Colonic mucosa (tissue), 4 donors: Measurements from ENCODE around the gene SPECC1L. TPM values are rescaled to one million over a fixed set of nuclear protein-coding genes. Genes with fewer than 3 reads are reported as not detected.
"Not testable (repeated sequence)": the region's sequence is repeated elsewhere in the genome, so short reads cannot be mapped to it uniquely, and the experiment has no call there.

ENCODE experiments used
- DNase-seq: peaks from one replicate; pipeline ENCODE4 v3.0.0-alpha.2; 2020
- H3K27ac ChIP-seq: fragments of 200-600 bp; one replicate; pipeline ENCODE4 v1.8.0; 2021
- H3K27me3 ChIP-seq: fragments of 200-600 bp; one replicate; pipeline ENCODE4 v1.8.0; 2021
- H3K36me3 ChIP-seq: fragments of 200-600 bp; one replicate; pipeline ENCODE4 v1.8.0; 2021
- H3K4me1 ChIP-seq: fragments of 200-600 bp; one replicate; pipeline ENCODE4 v1.8.0; 2021; ENCODE audit warnings: mild to moderate bottlenecking
- H3K4me3 ChIP-seq: fragments of 200-600 bp; one replicate; pipeline ENCODE4 v1.8.0; 2021
- H3K9ac ChIP-seq, 2 donors: one replicate each; pipeline ENCODE4 v1.7.0; 2013; ENCODE audit warnings: control low read depth in 2 of 2, low read depth in 2 of 2, low read length in 2 of 2
- H3K9me3 ChIP-seq: fragments of 200-600 bp; one replicate; pipeline ENCODE4 v1.8.0; 2021
- CTCF ChIP-seq: fragments of 200-600 bp; IDR thresholded peaks from one replicate; pipeline ENCODE4 v1.8.0; 2022; ENCODE audit warnings: antibody characterized with exemption, mild to moderate bottlenecking
- intact Hi-C: fragments of 100-400 bp; cut with DNase I; formaldehyde crosslinking; loops from one replicate; pipeline ENCODE4 v1.14.1; 2022
- total RNA-seq, 2 donors: library from RNA; stranded (reverse); fragmentation: NEBNext Ultra II Directional in 1 of 2; extraction: Animal tissue kit (Norgen Biotek cat#: 25700) in 1 of 2; gene quantifications; one replicate each; pipeline ENCODE4 v1.2.1, GENCODE V29; 2021
- donor health status: healthy.
- donor health status: DM: no; HTN: no; CAD: no.
- donor health status: DM: no; HTN: no; CAD: no.

SPECC1L gene
- total RNA-seq, 2 donors from 2014 or later, result 45.3 to 55.3 TPM

GRCh38 chr22:24235315-24235714, 35.3 kb upstream of the SPECC1L start:
- Histone ChIP-seq H3K27ac (no peak overlapping the region), H3K36me3 (no peaks in the 10 kb centered on the region), H3K9me3 (no peaks in the 10 kb centered on the region), H3K4me1 (no peaks in the 10 kb centered on the region), H3K27me3 (no peaks in the 10 kb centered on the region), H3K4me3 (no peak overlapping the region), H3K9ac (no peak overlapping the region)
- intact Hi-C loops, result no loop called here
- no peak for DNase-seq
- no peak for TF ChIP-seq CTCF

- H3K9ac ChIP-seq, result no peak overlapping the region
- H3K36me3 ChIP-seq, result no peaks in the 10 kb centered on the region
- no peaks in the 10 kb centered on the region for H3K27me3 ChIP-seq
- H3K27ac ChIP-seq, result no peak overlapping the region
- H3K9me3 ChIP-seq, result no peaks in the 10 kb centered on the region
- no peaks in the 10 kb centered on the region for H3K4me1 ChIP-seq
- no peak overlapping the region for H3K4me3 ChIP-seq
- intact Hi-C loops, result no loop called here
- no peak for DNase-seq
- TF ChIP-seq CTCF, result no peak
These were observed 34.0 kb upstream of the SPECC1L start for GRCh38 chr22:24236656-24237055.

- H3K4me3 ChIP-seq, H3K27me3 ChIP-seq, H3K36me3 ChIP-seq, H3K9me3 ChIP-seq, DNase-seq, H3K9ac ChIP-seq, intact Hi-C loops, H3K27ac ChIP-seq, H3K4me1 ChIP-seq: not testable (repeated sequence)
These were observed 32.4 kb upstream of the SPECC1L start for GRCh38 chr22:24238101-24238694.

DNA sequence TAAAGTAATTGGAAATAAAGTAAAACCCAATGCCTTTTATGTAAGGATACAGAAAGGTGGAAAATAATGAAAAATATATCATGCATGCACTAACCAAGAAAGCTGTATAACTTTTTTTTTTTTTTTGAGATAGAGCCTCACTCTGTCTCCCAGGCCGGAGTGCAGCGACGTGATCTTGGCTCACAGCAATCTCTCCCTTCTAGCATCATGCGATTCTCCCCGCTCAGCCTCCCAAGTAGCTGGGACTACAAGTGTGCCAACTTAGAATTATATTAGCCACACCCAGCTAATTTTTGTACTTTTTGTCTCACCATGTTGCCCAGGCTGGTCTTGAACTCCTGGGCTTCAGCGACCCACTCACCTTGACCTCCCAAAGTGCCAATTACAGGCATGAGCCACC, 30.2 kb upstream of the SPECC1L start:
- Histone ChIP-seq H3K36me3 (no peaks in the 10 kb centered on the region), H3K27me3 (no peaks in the 10 kb centered on the region), H3K27ac (no peak overlapping the region), H3K4me3 (no peak overlapping the region), H3K9me3 (no peaks in the 10 kb centered on the region), H3K9ac (no peak overlapping the region), H3K4me1 (no peaks in the 10 kb centered on the region)
- intact Hi-C loops, result loop anchor here (10.0 kb wide), 1 partner anchor 256 kb away; the partner anchor contains the start of gene GSTT2
- TF ChIP-seq CTCF, result no peak
- no peak for DNase-seq

- not testable (repeated sequence) for H3K27ac ChIP-seq, H3K9ac ChIP-seq, H3K9me3 ChIP-seq, H3K27me3 ChIP-seq, H3K36me3 ChIP-seq, H3K4me1 ChIP-seq, DNase-seq, H3K4me3 ChIP-seq
- intact Hi-C loops, result loop anchor here (10.0 kb wide), 1 partner anchor 256 kb away; the partner anchor contains the start of gene GSTT2
These were observed 29.5 kb upstream of the SPECC1L start for GRCh38 chr22:24240985-24241692.

GRCh38 chr22:24243417-24243816, 27.2 kb upstream of the SPECC1L start:
- H3K27me3 ChIP-seq, H3K9me3 ChIP-seq, DNase-seq, H3K9ac ChIP-seq, H3K36me3 ChIP-seq, H3K4me1 ChIP-seq, H3K4me3 ChIP-seq: not testable (repeated sequence)
- peak overlapping the region; percentile 32 for H3K27ac ChIP-seq
- intact Hi-C loops, result loop anchor here (10.0 kb wide), 1 partner anchor 259 kb away; the partner anchor contains the start of gene GSTT2
